ENCODE results near the gene C14orf180.

The C14orf180 gene

GRCh38 chr14:104593710-104594136 lies 14.2 kb downstream of the C14orf180 start:
- no peak for DNase-seq (ENCODE audit: low read depth in 2 of 2)

DNA sequence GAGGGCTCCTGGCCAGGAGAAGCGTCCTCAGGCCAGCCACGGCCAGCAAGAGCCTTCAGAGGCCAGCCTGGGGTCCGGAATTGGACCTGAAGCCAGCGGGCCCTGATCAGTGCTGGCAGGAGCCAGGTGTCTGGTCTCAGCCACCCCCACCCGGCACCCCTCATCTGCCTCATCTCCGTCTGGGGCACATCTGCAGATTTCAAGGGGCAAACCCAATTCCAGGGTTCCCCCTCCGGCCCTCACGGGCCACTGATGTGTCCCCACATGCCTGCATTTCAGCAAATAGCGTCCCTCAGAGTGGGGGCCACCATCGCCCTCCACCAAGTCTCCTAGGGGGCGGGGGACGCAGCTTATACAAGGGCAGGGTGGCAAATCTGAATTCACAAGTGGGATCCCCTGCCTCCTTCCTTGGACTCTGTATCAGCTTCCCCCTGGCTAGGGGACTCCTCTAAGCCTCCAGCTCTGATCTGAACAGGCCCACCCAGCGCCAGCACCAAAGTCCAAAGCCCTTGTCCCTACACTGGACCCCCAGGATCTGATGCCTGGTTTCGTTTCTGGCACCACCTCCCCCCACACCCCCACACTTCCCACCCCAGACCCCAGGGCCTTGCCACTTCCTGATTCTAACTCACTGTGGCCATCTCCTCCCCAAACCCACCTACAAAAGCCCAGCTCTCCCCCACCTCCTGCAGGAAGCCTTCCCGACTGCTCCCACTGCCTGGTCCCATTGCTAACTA lies 14.9 kb downstream of the C14orf180 start:
- no peak for DNase-seq (ENCODE audit: low read depth in 2 of 2)

DNA sequence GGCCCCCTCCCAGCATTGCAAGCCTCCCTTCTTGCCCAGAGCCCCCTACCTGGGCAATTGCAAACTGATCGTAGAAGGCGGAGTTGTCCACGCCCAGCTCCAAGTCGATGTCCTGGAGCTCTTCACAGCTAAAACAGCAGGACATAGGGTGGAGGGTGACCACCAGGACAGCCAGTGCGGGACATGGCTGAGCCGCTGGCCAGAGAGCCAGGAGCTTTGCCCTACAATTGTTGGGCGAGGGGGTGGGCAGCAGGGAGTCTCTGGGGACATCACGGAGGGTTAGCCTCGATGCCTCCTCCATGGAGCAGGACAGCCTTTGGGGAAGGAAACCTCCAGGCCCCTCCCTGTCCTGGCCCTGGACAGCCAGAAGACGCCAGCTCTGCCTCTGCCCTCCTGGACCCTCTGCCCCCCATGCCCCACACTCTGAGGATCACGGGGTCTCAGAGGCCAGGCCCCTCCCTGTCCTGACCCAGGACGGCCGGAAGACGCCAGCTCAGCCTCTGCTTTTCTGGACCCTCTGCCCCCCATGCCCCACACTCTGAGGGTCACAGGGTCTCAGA lies 15.6 kb downstream of the C14orf180 start:
- DNase-seq (ENCODE audit: low read depth in 2 of 2), result no peak

DNA sequence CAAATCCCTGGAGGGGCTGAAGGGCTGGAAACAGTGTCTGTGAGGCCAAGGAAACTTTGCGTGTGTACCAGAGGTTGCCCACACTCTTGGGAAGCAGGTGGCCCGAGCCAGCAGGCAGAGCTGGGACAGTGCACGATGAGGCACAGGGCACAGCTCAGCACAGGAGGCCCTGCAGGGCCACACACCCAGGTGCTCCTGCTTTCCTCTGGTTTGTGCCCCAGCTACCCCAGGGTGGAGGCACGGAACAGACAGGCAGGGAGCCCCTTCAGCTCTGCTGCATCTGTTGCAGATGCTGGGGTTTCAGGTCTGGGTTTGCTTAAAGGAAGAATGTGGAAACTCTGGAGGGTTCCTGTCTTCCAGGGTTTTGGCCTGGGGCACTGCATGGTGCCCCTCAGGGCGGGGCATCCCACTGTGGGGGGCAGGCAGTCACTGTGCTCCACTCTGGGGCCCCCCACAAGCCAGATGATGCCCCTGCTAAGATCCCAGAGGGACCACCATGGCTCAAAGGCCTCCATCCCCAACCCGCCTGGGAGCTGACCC lies 16.4 kb downstream of the C14orf180 start:
- no peak for DNase-seq (ENCODE audit: low read depth in 2 of 2)

DNA sequence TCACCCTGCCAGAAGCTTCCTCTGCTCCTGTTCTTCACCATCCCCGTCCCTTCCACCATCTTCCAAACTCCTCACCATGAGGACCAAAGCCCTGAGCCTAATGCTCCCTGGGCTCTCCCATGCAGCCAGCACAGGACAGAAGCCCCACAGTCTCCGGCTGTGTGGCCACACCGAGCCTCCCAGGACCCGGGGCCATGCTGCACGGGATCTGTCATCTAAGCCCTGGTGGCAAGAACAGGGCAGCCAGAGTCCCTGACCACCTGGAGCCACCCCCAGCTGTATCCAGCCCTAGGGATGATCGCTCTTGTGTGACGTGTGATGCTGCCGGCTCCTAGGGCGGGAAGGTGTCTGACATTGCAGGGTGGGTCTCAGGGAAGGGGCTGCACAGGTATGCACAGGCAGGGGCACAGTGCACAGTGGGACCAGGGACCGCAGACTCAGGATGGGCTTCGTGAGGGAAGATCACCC lies 16.9 kb downstream of the C14orf180 start:
- no peak for DNase-seq (ENCODE audit: low read depth in 2 of 2)

DNA sequence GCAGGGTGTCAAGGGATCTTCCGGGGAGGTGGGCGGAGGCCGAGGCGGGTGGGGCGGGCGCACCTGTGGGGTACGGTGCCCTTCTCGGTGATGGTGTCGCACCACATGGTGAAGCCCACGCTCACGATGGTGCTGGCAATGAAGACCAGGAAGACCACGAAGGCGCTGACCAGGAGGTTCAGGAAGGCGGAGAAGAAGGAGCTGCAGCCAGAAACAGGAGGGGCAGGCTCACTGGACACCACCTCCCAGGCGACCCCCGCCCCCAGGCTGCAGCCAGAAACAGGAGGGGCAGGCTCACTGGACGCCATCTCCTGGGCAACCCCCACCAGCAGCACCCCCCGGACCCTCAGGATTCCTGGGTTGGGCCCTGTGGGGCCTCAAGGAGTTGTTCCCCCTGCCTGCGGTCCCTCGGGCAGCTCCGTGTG lies 17.4 kb downstream of the C14orf180 start:
- DNase-seq (ENCODE audit: low read depth in 2 of 2), result no peak

GRCh38 chr14:104597576-104597975 lies 18.0 kb downstream of the C14orf180 start:
- DNase-seq (ENCODE audit: low read depth in 2 of 2), result no peak

GRCh38 chr14:104598039-104598909 lies 18.7 kb downstream of the C14orf180 start:
- no peak for DNase-seq (ENCODE audit: low read depth in 2 of 2)

DNA sequence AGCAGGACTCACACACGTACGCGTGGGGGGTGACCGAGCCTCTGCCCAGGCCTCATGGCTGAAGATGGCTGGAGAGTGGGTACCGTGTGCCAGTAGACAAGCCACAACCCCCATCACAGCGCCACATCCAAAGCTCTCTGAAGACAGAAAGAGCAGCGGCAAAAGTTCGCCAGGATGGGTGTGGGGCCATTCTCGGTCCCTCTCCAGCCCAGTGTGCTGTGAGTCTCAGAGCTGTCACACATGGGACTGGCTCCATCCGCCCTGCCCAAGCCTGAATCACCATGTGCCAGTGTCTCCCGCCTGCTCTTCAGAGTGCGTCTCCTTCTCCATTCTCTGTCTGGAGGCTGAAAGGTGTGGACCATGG lies 19.3 kb downstream of the C14orf180 start:
- DNase-seq (ENCODE audit: low read depth in 2 of 2), result no peak

- DNase-seq (ENCODE audit: low read depth in 2 of 2), result no peak
These were observed 19.9 kb downstream of the C14orf180 start for GRCh38 chr14:104599446-104599845.

DNA sequence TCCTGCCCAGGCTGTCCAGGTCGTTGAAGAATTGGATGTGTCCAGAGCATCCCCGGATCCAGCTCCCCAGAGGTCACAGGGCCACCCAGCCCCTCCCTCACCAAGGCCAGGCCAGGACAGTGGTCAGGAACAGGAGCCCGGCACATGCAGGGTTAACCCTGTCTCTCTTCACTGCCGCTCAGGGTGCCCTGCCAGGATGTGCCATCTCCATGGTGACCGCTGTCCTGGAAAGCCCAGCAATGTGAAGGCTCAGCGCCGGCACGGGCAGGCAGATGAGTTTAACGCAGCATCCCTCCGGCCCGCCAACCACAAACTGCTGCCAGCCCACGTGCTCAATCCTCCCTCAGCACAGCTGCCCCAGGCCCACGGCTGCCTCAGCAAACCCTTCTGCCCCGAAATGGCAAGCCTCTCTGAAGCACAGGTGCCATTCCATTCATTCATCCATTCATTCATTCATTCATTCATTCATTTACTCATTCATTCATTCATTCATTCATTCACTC lies 20.6 kb downstream of the C14orf180 start:
- no peak for DNase-seq (ENCODE audit: low read depth in 2 of 2)

DNA sequence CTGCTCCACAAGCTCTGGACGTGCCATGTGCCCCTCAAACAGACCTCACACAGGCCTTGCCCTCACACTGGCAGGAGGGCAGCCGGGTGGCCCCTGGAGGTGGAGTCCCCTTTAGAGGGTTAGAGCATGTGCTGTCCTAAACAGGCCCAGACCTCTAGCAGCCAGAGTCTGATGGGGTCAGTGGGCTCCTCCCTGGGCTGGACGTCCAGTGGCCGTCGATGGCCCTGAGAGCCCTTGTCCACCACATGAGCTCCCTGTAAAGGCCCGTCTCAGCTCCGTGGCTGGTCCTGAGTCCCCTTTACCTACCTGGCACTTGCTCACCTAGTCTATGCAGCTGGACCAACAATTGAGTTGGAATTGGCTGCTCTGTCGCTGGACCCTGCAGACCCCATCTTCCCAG lies 21.2 kb downstream of the C14orf180 start:
- no peak for DNase-seq (ENCODE audit: low read depth in 2 of 2)

GRCh38 chr14:104601786-104602185 lies 22.2 kb downstream of the C14orf180 start:
- DNase-seq (ENCODE audit: low read depth in 2 of 2), result no peak

- DNase-seq (ENCODE audit: low read depth in 2 of 2), result no peak
These were observed 22.9 kb downstream of the C14orf180 start for GRCh38 chr14:104602315-104602932.

DNA sequence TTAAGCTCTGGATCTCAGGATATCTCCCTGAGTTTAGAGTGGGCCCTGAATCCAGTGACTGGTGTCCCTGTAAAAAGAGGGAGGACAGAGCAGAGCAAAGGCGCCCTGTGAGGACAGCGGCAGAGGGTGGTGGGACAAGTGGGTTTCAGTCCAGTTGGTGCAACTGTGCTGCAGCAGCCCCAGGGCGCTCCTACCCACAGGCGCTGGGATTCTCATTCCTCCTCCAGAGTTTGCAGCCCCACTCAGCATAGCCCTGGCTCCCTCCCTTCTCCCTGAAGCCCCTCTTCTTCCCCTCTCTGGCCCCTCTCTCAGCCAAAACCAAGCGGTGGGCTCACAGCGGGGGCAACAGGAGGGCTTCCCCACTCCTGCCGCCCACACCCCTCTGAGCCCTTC lies 23.4 kb downstream of the C14orf180 start:
- no peak for DNase-seq (ENCODE audit: low read depth in 2 of 2)

- no peak for DNase-seq (ENCODE audit: low read depth in 2 of 2)
These were observed 24.3 kb downstream of the C14orf180 start for GRCh38 chr14:104603711-104604401.

GRCh38 chr14:104604458-104605449 lies 25.2 kb downstream of the C14orf180 start, which contains the start of gene TMEM179:
TMEM179 (minus strand) TSS chr14:104604772; CDS start chr14:104604741, 31 bp downstream.
- DNase-seq (ENCODE audit: low read depth in 2 of 2), result no peak

GRCh38 chr14:104609666-104610065 lies 30.1 kb downstream of the C14orf180 start:
- no peak for DNase-seq (ENCODE audit: low read depth in 2 of 2)

GRCh38 chr14:104610749-104611310 lies 31.3 kb downstream of the C14orf180 start:
- DNase-seq (ENCODE audit: low read depth in 2 of 2), result no peak
